PC-3 (cell line): ENCODE measurements around the gene CARS1. TPM values are rescaled to one million over a fixed set of nuclear protein-coding genes. Genes with fewer than 3 reads are reported as not detected.

ENCODE experiments used
- ATAC-seq: fragments of 200-7000 bp; cut with Tn5 transposase; 2 replicates; pipeline ENCODE4 v1.9.1; 2020; ENCODE audit warnings: mild to moderate bottlenecking, moderate library complexity
- BruUV-seq: library from RNA; stranded (reverse); fragments of 400-500 nt; replicated peaks from 2 replicates; lab custom pipeline; 2021; lab: Mats Ljungman, UMichigan
- CTCF ChIA-PET: fragments of 300-600 bp; sonication (Branson Sonifier 250); formaldehyde crosslinking; loops from one replicate; lab custom pipeline; 2022; ENCODE audit warnings: antibody characterized with exemption; lab: Charles Lee
- POLR2A ChIA-PET: fragments of 300-600 bp; sonication (Branson Sonifier 250); formaldehyde crosslinking; loops from one replicate; lab custom pipeline; 2022; ENCODE audit warnings: antibody characterized with exemption; ENCODE audit not compliant: unreplicated experiment; lab: Charles Lee
- DNase-seq: peaks from one replicate; pipeline ENCODE4 v3.0.0-alpha.2; 2015
- H2AFZ ChIP-seq: fragments of 300-600 bp; sonication (generic); 2 replicates; pipeline ENCODE4 v1.6.0; 2016; ENCODE audit warnings: antibody characterized with exemption, low read length
- H3F3A ChIP-seq: fragments of 300-600 bp; sonication (generic); one replicate; pipeline ENCODE4 v1.6.0; 2017; ENCODE audit warnings: antibody characterized with exemption, low read length, control low read depth, mild to moderate bottlenecking; ENCODE audit not compliant: unreplicated experiment
- H3K27ac ChIP-seq: fragments of 300-600 bp; sonication (generic); 2 replicates; pipeline ENCODE4 v1.5.1; 2016; ENCODE audit warnings: mild to moderate bottlenecking, low read length
- H3K27me3 ChIP-seq: fragments of 300-600 bp; sonication (generic); 2 replicates; pipeline ENCODE4 v1.6.1; 2016; ENCODE audit warnings: low read length, mixed read lengths
- H3K36me3 ChIP-seq: fragments of 300-600 bp; sonication (generic); 2 replicates; pipeline ENCODE4 v1.6.1; 2016; ENCODE audit warnings: low read depth, mixed run types, low read length, mixed read lengths
- H3K4me1 ChIP-seq: fragments of 300-600 bp; sonication (generic); 2 replicates; pipeline ENCODE4 v1.5.1; 2016; ENCODE audit warnings: low read length; ENCODE audit not compliant: insufficient read depth
- H3K4me2 ChIP-seq: fragments of 300-600 bp; sonication (generic); 2 replicates; pipeline ENCODE4 v1.6.0; 2016; ENCODE audit warnings: low read length
- H3K4me3 ChIP-seq: fragments of 300-600 bp; sonication (generic); 2 replicates; pipeline ENCODE4 v1.5.1; 2016; ENCODE audit warnings: mild to moderate bottlenecking, low read length, mixed read lengths
- H3K79me2 ChIP-seq: fragments of 300-600 bp; sonication (generic); 2 replicates; pipeline ENCODE4 v1.6.1; 2017; ENCODE audit warnings: low read length, mixed read lengths
- H3K9ac ChIP-seq: fragments of 300-600 bp; sonication (generic); 2 replicates; pipeline ENCODE4 v1.6.0; 2016; ENCODE audit warnings: mild to moderate bottlenecking, low read length
- H3K9me2 ChIP-seq: fragments of 300-600 bp; sonication (generic); replicated peaks from 2 replicates; pipeline ENCODE4 v1.6.1; 2016; ENCODE audit warnings: mixed run types, low read length, mixed read lengths
- H3K9me3 ChIP-seq: fragments of 300-600 bp; sonication (generic); 2 replicates; pipeline ENCODE4 v1.6.1; 2016; ENCODE audit warnings: low read length, mixed read lengths
- H4K20me1 ChIP-seq: fragments of 300-600 bp; sonication (generic); 2 replicates; pipeline ENCODE4 v1.6.1; 2016; ENCODE audit warnings: low read length, mixed read lengths
- CTCF ChIP-seq: fragments of 300-600 bp; sonication (generic); conservative IDR thresholded peaks from 2 replicates; pipeline ENCODE4 v1.5.1; 2017; ENCODE audit warnings: antibody characterized with exemption, low read depth, mild to moderate bottlenecking, low read length
- EZH2 ChIP-seq: fragments of 300-600 bp; sonication (generic); IDR thresholded peaks from one replicate; pipeline ENCODE4 v1.6.1; 2017; ENCODE audit warnings: antibody characterized with exemption, mild to moderate bottlenecking, low read length; ENCODE audit not compliant: unreplicated experiment
- EZH2phosphoT487 ChIP-seq: fragments of 300-600 bp; sonication (generic); IDR thresholded peaks from 2 replicates; pipeline ENCODE4 v1.6.1; 2018; ENCODE audit warnings: mild to moderate bottlenecking, antibody characterized with exemption, low read length, borderline replicate concordance
- intact Hi-C: fragments of 100-400 bp; cut with micrococcal nuclease; formaldehyde crosslinking; loops from 2 replicates; pipeline ENCODE4 v1.9.0; 2023
- total RNA-seq: library from RNA; depleted of rRNA; stranded (reverse); fragments of >200 nt; gene quantifications from 2 replicates; pipeline ENCODE4 v1.2.3, GENCODE V29; 2014

Gene CARS1
- total RNA-seq, 1 experiment from 2014 or later: 39.7 TPM

- Histone ChIP-seq H3K4me2 (no peak overlapping the region), H3K27me3 (no peaks in the 10 kb centered on the region), H3K4me1 (no peaks in the 10 kb centered on the region), H2AFZ (no peak overlapping the region), H3K9me3 (no peaks in the 10 kb centered on the region), H3K4me3 (no peak overlapping the region), H3K9ac (no peak overlapping the region), H3K79me2 (peaks cover 77% of the 10 kb centered on the region), H3K9me2 (no peaks in the 10 kb centered on the region), H3F3A (no peaks in the 10 kb centered on the region), H4K20me1 (peaks cover 18% of the 10 kb centered on the region; the same call in 1 of the 2 replicates), H3K36me3 (peaks cover 69% of the 10 kb centered on the region), H3K27ac (no peak overlapping the region)
- intact Hi-C loops: no loop called here
- no peak for TF ChIP-seq CTCF
- TF ChIP-seq EZH2: no peak
- no peak for TF ChIP-seq EZH2phosphoT487
- CTCF ChIA-PET: interaction anchor here (1.3 kb wide), 1 partner anchor 73 kb away, joined by 8 read pairs; no protein-coding TSS in a partner anchor
- ATAC-seq (peak; percentile 36), DNase-seq (no peak)
- POLR2A ChIA-PET: no interaction called here
- BruUV-seq: no TSS peak
Observed at GRCh38 chr11:2976294-2977063, 80.7 kb downstream of the CARS1 start.

GRCh38 chr11:2975594-2975993 is 81.6 kb downstream of the CARS1 start:
- no peak overlapping the region for H3K9ac ChIP-seq
- ChIA-PET CTCF (interaction anchor here (0.7 to 1.3 kb wide), 3 partner anchors 46 to 116 kb away, joined by 4 to 10 read pairs (median 8); no protein-coding TSS in a partner anchor), POLR2A (no interaction called here)
- H3K9me3 ChIP-seq: no peaks in the 10 kb centered on the region
- BruUV-seq: no TSS peak
- intact Hi-C loops: no loop called here
- no peaks in the 10 kb centered on the region for H3F3A ChIP-seq
- peaks cover 76% of the 10 kb centered on the region for H3K36me3 ChIP-seq
- no peak overlapping the region for H3K4me2 ChIP-seq
- no peak overlapping the region for H3K27ac ChIP-seq
- no peak overlapping the region for H3K4me3 ChIP-seq
- no peaks in the 10 kb centered on the region for H3K27me3 ChIP-seq
- H2AFZ ChIP-seq: no peak overlapping the region
- no peaks in the 10 kb centered on the region for H3K4me1 ChIP-seq
- ATAC-seq: peak; percentile 88
- H4K20me1 ChIP-seq: peaks cover 18% of the 10 kb centered on the region; the same call in 1 of the 2 replicates
- H3K79me2 ChIP-seq: peaks cover 72% of the 10 kb centered on the region
- TF ChIP-seq EZH2phosphoT487 (no peak), EZH2 (no peak), CTCF (peak; percentile 59)
- H3K9me2 ChIP-seq: no peaks in the 10 kb centered on the region
- DNase-seq: peak; percentile 44

GRCh38 chr11:2974272-2974671 is 83.0 kb downstream of the CARS1 start:
- Histone ChIP-seq H3K9me2 (no peaks in the 10 kb centered on the region), H2AFZ (no peak overlapping the region), H3K4me2 (no peak overlapping the region), H3K4me1 (no peaks in the 10 kb centered on the region), H4K20me1 (0 out of 2 replicates have a peak, but pooled peaks cover 9% of the 10 kb centered on the region), H3K27ac (no peak overlapping the region), H3K9me3 (no peaks in the 10 kb centered on the region), H3K4me3 (no peak overlapping the region), H3K36me3 (peaks cover 89% of the 10 kb centered on the region), H3K27me3 (no peaks in the 10 kb centered on the region), H3K9ac (no peak overlapping the region), H3K79me2 (peaks cover 59% of the 10 kb centered on the region), H3F3A (no peaks in the 10 kb centered on the region)
- ATAC-seq (no peak), DNase-seq (no peak)
- TF ChIP-seq EZH2 (no peak), EZH2phosphoT487 (no peak), CTCF (no peak)
- CTCF ChIA-PET: no interaction called here
- intact Hi-C loops: no loop called here
- POLR2A ChIA-PET: interaction anchor here (0.6 kb wide), 1 partner anchor 469 kb away, joined by 4 read pairs; no protein-coding TSS in a partner anchor
- no TSS peak for BruUV-seq
